Neural cell (in vitro differentiated cells): Measurements from ENCODE around the gene SFMBT1.

Source experiments
- EP300 ChIP-seq: fragments of 450-650 bp; conservative IDR thresholded peaks from 2 replicates; pipeline ENCODE4 v1.6.1; 2014; ENCODE audit warnings: antibody characterized with exemption, mild to moderate bottlenecking, moderate library complexity; ENCODE audit not compliant: poor library complexity, severe bottlenecking
- POLR2AphosphoS5 ChIP-seq: IDR thresholded peaks from 2 replicates; pipeline ENCODE4 v1.6.1; 2012
- TF ChIP-seq, protein P1 (sequence below): fragments of 450-650 bp; IDR thresholded peaks from 2 replicates; pipeline ENCODE4 v1.5.1; 2014; ENCODE audit warnings: antibody characterized with exemption, mild to moderate bottlenecking, moderate library complexity; ENCODE audit not compliant: poor library complexity, severe bottlenecking

DNA sequence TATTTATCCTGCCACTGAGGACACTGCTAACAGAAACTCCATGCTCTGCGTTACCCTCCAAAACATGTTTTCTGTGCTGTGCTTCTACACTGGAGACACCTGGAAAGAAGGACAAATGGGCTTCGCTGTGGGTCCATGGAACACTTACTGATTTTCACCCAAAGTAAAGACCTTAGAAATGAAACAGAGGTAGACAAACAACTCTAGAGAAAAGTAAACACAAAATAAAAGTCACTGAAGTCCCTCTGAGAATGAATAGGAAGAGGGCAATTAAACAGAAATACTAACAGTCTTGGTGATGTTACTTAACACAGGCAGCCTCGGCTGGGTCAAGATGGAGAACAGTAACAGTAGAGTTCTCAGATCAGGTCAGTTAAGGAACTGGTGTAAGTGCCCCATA, 141.9 kb downstream of the SFMBT1 start:
- TF ChIP-seq, protein P1, sequence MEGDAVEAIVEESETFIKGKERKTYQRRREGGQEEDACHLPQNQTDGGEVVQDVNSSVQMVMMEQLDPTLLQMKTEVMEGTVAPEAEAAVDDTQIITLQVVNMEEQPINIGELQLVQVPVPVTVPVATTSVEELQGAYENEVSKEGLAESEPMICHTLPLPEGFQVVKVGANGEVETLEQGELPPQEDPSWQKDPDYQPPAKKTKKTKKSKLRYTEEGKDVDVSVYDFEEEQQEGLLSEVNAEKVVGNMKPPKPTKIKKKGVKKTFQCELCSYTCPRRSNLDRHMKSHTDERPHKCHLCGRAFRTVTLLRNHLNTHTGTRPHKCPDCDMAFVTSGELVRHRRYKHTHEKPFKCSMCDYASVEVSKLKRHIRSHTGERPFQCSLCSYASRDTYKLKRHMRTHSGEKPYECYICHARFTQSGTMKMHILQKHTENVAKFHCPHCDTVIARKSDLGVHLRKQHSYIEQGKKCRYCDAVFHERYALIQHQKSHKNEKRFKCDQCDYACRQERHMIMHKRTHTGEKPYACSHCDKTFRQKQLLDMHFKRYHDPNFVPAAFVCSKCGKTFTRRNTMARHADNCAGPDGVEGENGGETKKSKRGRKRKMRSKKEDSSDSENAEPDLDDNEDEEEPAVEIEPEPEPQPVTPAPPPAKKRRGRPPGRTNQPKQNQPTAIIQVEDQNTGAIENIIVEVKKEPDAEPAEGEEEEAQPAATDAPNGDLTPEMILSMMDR = no peak
- TF ChIP-seq EP300 = no peak
- no peak for TF ChIP-seq POLR2AphosphoS5
